COLO829 (cell line): ENCODE results near the gene NPFFR1.

ENCODE experiments used
- DNase-seq: peaks from one replicate; pipeline ENCODE4 v3.0.0; 2012; ENCODE audit warnings: low spot score

The NPFFR1 gene, protein sequence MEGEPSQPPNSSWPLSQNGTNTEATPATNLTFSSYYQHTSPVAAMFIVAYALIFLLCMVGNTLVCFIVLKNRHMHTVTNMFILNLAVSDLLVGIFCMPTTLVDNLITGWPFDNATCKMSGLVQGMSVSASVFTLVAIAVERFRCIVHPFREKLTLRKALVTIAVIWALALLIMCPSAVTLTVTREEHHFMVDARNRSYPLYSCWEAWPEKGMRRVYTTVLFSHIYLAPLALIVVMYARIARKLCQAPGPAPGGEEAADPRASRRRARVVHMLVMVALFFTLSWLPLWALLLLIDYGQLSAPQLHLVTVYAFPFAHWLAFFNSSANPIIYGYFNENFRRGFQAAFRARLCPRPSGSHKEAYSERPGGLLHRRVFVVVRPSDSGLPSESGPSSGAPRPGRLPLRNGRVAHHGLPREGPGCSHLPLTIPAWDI

GRCh38 chr10:70283445-70284399 lies at the start of gene NPFFR1:
TSS of gene NPFFR1 (minus strand) at chr10:70284004. CDS start at chr10:70283676, 328 bp downstream.
- DNase-seq = no peak

GRCh38 chr10:70333268-70333667 lies 49.5 kb upstream of the NPFFR1 start:
- no peak for DNase-seq

DNA sequence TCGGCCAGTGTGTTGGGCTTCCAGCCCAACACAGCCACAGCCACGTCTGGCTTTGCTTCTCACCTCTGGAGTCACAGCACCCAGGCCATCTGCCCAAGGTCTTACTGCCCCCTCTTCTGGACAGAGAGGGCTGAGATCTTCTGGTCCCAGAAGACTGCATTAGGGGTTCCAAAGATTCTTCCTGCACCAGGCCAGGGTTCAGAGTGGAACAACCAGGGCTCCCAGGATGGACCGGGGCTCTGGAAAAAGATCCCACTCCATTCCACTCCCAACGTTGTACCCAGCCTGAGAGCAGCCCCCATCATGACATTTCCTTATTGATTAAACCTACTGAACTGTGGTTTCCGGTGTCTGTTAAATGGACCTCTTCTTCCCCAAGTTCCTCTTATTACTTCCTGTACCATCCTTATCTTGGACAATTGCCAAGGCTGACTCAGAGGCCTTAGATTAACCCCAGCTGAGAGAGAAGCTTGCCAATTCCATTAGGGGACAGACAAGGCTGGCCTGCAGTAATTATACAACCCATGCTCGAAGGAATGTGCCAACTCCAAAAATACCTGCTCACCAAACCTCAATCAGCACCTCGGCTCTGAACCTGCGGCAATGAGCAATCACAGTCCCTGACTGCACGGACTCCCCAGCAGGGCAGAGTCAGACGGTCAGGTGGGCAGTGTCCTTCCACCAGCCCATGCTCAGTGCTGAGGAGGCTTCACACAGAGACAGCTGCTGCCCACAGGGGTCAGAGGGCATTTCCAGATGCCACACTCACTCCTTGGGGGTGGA lies 47.9 kb upstream of the NPFFR1 start:
- peak; percentile 91 for DNase-seq

DNA sequence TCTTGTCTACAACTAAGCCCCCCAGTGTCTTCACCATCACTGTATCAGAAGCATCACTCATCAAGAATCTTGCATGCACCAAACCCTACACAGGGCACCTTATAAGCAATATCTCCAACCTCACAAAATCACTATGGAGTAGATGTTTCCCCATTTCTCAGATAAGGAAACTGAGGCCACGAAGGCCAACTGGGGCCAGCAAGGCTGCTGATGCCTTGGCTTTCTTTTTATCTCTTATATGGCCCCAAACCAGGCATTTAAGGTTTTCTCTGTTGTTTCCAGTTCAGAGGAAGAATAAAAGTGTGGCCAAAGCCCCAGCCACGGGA lies 47.3 kb upstream of the NPFFR1 start:
- DNase-seq = no peak

- DNase-seq = no peak
Measured at GRCh38 chr10:70330671-70331070, 46.9 kb upstream of the NPFFR1 start.

DNA sequence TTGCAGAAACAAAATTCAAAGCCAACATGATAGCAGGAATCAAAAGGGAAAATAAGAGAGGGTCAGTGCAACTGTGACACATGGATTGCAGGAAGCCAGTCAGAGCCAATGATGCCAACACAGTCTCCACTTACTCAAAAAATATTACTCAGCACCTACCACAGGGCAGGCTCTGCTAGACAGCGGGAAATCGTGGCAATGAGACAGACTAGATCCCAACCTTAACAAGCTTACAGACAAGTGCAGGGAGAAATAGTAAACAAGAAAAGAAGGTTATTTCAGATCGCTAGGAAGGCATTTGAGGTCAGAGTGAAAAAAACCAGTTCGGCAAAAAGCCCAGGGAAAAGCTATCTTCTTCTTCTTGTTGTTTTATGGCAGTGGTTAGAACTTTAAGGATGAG lies 45.2 kb upstream of the NPFFR1 start:
- no peak for DNase-seq

- no peak for DNase-seq
Measured at GRCh38 chr10:70328018-70328417, 44.2 kb upstream of the NPFFR1 start.

- no peak for DNase-seq
Measured at GRCh38 chr10:70324951-70325781, 41.4 kb upstream of the NPFFR1 start.

DNA sequence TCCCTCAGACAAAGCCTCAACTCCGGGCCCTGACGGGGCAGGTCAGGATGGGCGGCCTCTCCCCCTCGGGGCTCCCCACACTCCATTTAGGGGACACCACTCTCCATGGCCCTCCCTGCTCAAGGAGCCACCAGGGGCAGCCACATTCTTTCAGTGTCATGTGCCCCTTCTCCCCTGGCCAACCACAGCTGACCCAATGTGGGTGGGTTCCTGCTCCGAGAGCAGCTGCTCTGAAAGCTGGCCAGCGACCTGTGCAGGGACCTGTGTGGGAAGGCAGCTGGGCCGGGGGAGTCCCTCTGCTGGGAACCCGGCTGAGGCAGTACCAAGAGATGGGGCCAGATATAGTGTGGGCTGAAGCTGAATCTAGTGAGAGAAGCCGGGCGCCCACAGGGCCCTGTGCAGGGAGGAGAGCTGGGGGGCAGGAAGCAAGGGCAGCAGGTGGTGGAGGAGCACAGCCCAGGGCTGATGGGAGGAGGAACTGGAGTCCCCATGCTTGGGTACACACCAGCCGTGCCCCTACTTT lies 40.6 kb upstream of the NPFFR1 start:
- DNase-seq = no peak

DNA sequence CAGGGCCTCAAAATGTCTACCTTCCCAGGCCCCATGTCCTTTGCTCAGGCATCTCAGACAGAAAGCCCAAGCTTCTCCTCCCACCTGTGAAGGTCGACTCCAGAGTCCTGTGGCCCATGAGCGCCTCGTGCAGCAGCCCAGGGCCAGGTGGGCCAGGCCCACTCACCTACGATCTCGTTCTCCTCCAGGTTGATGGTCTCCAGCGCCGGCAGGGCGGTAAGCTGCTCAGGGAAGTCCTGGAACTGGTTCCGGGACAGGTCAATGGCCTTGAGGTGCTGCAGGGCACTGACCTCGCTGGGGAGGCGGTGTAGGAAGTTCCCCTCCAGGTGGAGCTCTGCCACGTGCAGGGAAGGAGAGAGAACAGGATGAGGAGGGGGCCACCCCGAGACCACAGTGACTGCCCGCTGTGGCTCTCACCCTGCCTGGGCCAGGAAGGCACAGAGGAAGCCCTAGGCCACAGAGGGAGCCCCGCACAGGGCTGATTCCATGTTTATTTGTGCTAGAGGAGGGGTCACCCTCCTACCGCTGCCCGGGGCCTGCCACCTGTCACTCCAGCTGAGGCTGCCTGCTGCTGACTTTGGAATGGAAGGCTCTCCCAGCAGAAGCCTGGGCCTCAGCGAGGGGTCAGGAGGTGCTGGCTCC lies 40.0 kb upstream of the NPFFR1 start:
- no peak for DNase-seq

- no peak for DNase-seq
Measured at GRCh38 chr10:70323138-70323696, 39.4 kb upstream of the NPFFR1 start.

DNA sequence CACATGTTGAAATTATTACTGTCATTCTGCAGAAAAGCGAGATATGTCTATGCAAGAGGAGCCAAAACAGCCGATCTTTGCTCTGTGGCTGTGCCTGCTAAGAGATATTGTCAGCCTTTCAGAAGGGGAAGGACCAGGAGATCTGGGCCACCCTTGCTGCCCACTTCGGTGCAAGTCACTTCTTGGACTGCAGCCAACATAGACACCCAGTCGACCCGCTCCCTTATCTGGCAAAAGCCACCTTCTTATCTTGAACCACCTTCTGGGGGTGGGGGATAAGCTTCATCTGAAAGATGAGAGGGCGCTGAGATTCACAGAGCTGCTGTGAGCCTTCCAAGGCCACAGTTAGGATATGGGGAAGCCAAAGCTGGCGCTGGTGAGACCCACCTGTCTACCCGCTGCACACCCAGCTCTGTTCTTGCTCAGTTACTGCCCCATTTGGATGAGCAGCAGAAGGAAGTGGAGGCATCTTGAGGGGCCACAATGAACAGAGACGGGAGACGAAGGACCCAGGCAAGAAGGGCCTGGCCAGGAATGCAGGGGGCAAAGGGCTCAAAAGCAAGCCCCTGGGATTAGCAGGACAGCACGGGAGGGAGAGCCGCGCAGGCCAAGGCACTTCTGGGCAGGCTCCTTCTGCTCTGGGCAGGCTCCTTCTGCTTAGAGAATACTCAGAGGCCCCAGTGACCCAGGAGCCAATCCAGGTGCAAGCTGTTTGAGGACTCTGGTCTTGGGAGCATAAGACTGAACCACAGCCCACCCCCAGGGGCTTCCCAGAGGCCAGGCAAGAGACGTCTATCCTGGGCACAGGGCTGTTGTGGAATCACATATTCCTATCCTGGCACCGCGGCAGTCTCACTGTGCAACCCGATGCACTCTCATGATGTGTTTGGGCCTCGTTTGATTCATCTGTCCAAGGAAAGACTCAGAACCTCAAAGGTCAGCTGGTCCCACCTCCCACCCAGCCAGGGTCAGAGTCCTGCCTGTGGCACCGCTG lies 38.4 kb upstream of the NPFFR1 start:
- DNase-seq = no peak

DNA sequence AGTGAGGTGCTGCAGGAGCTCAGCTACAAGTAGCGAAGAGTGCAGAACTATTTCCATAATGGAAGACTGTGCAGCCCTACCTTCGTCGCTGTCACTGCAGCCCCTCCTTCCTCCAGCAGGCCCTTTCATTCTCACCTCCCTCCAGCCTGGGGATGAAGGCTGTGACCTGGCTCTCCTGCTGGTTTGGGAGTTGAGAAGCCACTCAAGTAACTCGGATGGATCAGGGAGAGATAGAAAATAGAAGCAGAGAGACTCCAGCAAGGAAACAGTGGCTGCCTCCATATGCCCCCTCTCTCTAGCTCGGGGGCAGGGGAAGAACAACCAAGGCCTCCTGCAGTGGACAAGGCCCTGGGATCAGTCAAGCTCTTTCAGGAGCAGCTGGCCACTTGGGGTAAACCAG lies 37.4 kb upstream of the NPFFR1 start:
- no peak for DNase-seq

- no peak for DNase-seq
Measured at GRCh38 chr10:70320751-70321150, 36.9 kb upstream of the NPFFR1 start.

DNA sequence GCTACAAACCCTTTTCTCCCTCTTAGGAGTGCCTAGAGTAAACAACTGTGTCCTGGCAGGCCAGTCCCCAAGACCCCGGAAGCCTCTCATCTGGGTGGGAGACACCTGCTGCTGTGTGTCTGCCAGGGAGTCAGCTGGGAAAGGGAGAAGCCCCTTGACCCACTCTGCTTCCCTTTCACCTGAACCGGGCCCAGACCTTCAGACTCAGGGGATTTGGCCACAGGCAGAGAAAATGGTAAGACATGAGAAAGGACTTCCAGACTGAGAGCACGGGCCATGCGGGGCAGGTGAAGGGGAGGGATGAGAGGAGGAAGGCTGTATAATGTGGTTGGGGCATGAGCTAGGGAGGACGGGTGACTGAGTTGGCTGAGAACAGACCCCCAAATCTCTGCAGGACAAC lies 36.0 kb upstream of the NPFFR1 start:
- DNase-seq = no peak

- no peak for DNase-seq
Measured at GRCh38 chr10:70319183-70319582, 35.4 kb upstream of the NPFFR1 start.

DNA sequence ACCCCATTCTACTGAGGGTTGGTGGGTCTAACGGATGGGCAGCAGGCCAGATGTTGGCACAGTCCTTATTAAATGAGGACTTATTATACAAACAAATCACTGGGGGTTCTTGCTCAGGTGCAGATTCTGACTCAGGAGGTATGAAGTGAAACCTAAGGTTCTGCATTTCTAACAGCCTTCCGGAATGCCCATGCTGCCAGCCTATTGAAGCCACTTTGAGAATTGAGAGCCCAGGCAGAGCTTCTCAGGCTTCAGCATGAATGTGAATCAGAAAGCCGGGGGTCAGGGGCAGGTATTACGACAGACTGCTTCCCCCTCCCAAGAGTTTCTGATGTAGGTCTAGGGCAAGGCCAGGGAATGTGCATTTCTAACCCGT lies 34.1 kb upstream of the NPFFR1 start:
- DNase-seq = no peak

- no peak for DNase-seq
Measured at GRCh38 chr10:70317272-70317942, 33.6 kb upstream of the NPFFR1 start.

DNA sequence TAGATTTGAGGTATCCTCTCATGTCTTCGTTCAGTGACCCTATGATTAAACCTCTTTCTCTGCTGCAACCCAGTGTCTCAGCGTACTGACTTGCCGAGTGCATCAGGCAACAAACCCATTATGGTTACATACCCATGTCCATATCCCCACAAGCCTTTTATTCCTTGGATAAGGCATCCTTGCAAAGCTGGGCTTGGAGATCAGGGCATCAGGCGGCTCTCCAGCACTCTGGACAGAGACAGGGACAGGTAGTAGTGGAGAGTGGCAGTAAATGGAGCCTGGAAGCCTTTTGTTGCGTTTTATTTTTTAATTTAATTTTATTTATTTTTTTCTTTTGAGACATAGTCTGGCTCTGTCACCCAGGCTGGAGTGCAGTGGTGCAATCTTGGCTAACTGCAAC lies 32.0 kb upstream of the NPFFR1 start:
- no peak for DNase-seq
